ENCODE data around the gene NID1.

GRCh38 chr1:235935235-235936225 is 129.4 kb downstream of the NID1 start:
- TF ChIP-seq CTCF (conservative IDR thresholded peaks at IDR 0.05) = no peak
- TF ChIP-seq ZFX (IDR thresholded peaks at IDR 0.05) = no peak

Data from C4-2B (cell line).